K562 (cell line): ENCODE measurements around the gene SLC28A1. TPM values are rescaled to one million over a fixed set of nuclear protein-coding genes. Genes with fewer than 3 reads are reported as not detected.

ENCODE experiments used
- CEBPB ChIP-seq: fragments of 450-650 bp; IDR thresholded peaks from 2 replicates; pipeline ENCODE4 v1.6.1; 2016; ENCODE audit warnings: missing genetic modification characterization, missing compliant biosample characterization
- CREB1 ChIP-seq, 2 experiments: sonication (generic) in 1 of 2; formaldehyde crosslinking in 1 of 2; IDR thresholded peaks; 2 replicates each; pipeline versions ENCODE4 v1.6.1 to v1.8.0; 2012 to 2022; ENCODE audit warnings: inconsistent platforms in 1 of 2, mild to moderate bottlenecking in 1 of 2, missing genetic modification reagents in 1 of 2, moderate library complexity in 1 of 2
- DACH1 ChIP-seq: fragments of 450-650 bp; IDR thresholded peaks from 2 replicates; pipeline ENCODE4 v1.6.1; 2018; ENCODE audit not compliant: partially characterized antibody
- DPF2 ChIP-seq: fragments of 450-650 bp; IDR thresholded peaks from 2 replicates; pipeline ENCODE4 v1.6.1; 2016
- E2F1 ChIP-seq: sonication (generic); formaldehyde crosslinking; IDR thresholded peaks from 2 replicates; pipeline ENCODE4 v1.8.1; 2023; ENCODE audit warnings: mild to moderate bottlenecking, missing genetic modification reagents, moderate library complexity
- E2F3 ChIP-seq: fragments of 250-450 bp; sonication (Bioruptor Pico); IDR thresholded peaks from 2 replicates; pipeline ENCODE4 v1.4.0; 2020; ENCODE audit warnings: mild to moderate bottlenecking
- HBP1 ChIP-seq: fragments of 450-650 bp; formaldehyde crosslinking; IDR thresholded peaks from 2 replicates; pipeline ENCODE4 v1.4.0; 2022; ENCODE audit warnings: missing genetic modification characterization
- LEF1 ChIP-seq: fragments of 450-650 bp; IDR thresholded peaks from 2 replicates; pipeline ENCODE4 v1.6.1; 2016; ENCODE audit warnings: mild to moderate bottlenecking
- NELFE ChIP-seq: IDR thresholded peaks from 2 replicates; pipeline ENCODE4 v1.6.1; 2011; ENCODE audit warnings: mild to moderate bottlenecking; ENCODE audit not compliant: insufficient read depth, insufficient read length
- PHTF2 ChIP-seq: fragments of 250-450 bp; sonication (Bioruptor Pico); IDR thresholded peaks from 2 replicates; pipeline ENCODE4 v1.5.0; 2021; ENCODE audit warnings: mild to moderate bottlenecking
- POLR2AphosphoS2 ChIP-seq: IDR thresholded peaks from 2 replicates; pipeline ENCODE4 v1.6.1; 2012; ENCODE audit warnings: low read length, improper control_type of control experiment
- SMARCB1 ChIP-seq: IDR thresholded peaks from 2 replicates; pipeline ENCODE4 v1.6.1; 2011; ENCODE audit warnings: improper control_type of control experiment, low read depth; ENCODE audit not compliant: insufficient read length
- TAF15 ChIP-seq: fragments of 200-400 bp; formaldehyde crosslinking; IDR thresholded peaks from 2 replicates; pipeline ENCODE4 v1.6.1; 2017; ENCODE audit warnings: mild to moderate bottlenecking, low read depth, low read length, moderate library complexity
- XRCC5 ChIP-seq: fragments of 200-400 bp; formaldehyde crosslinking; IDR thresholded peaks from 2 replicates; pipeline ENCODE4 v1.6.1; 2017; ENCODE audit warnings: low read depth, mild to moderate bottlenecking, low read length
- ZBTB1 ChIP-seq: sonication (generic); formaldehyde crosslinking; IDR thresholded peaks from 2 replicates; pipeline ENCODE4 v1.8.1; 2023; ENCODE audit warnings: missing genetic modification reagents, low read depth, mild to moderate bottlenecking, borderline replicate concordance
- ZBTB49 ChIP-seq: sonication (generic); formaldehyde crosslinking; IDR thresholded peaks from 2 replicates; pipeline ENCODE4 v1.8.0; 2022; ENCODE audit warnings: missing genetic modification reagents, mild to moderate bottlenecking, borderline replicate concordance
- ZBTB9 ChIP-seq: fragments of 450-650 bp; formaldehyde crosslinking; IDR thresholded peaks from 2 replicates; pipeline ENCODE4 v1.4.0; 2020; ENCODE audit warnings: mild to moderate bottlenecking, moderate library complexity
- ZKSCAN8 ChIP-seq: fragments of 200-800 bp; sonication (Bioruptor generic); IDR thresholded peaks from 2 replicates; pipeline ENCODE4 v1.6.1; 2016; ENCODE audit warnings: missing genetic modification characterization, missing compliant biosample characterization
- ZNF263 ChIP-seq: sonication (generic); formaldehyde crosslinking; IDR thresholded peaks from 2 replicates; pipeline ENCODE4 v1.8.0; 2022; ENCODE audit warnings: mild to moderate bottlenecking, missing genetic modification reagents, borderline replicate concordance
- ZNF639 ChIP-seq, 2 experiments: fragments of 200-800 bp in 1 of 2; sonication (Bioruptor generic) in 1 of 2; sonication (generic) in 1 of 2; formaldehyde crosslinking in 1 of 2; IDR thresholded peaks in 1 of 2; conservative IDR thresholded peaks in 1 of 2; 2 replicates each; pipeline versions ENCODE4 v1.5.0 to v1.6.1; 2016 to 2020; ENCODE audit warnings: missing compliant biosample characterization in 1 of 2, missing genetic modification characterization in 1 of 2, missing genetic modification reagents in 1 of 2
- ZSCAN29 ChIP-seq: fragments of 450-650 bp; IDR thresholded peaks from 2 replicates; pipeline ENCODE4 v1.6.1; 2017
- polyA plus RNA-seq, 8 experiments: library from polyadenylated mRNA; depleted of rRNA in 4 of 8; stranded (reverse) in 5 of 8; unstranded in 3 of 8; fragments of >200 nt; fragmentation: Nextera tagmentation in 2 of 8; fragmentation: Illumina TruSeq in 1 of 8; extraction: Ambion mirVana in 2 of 8; extraction: Trizol in 1 of 8; gene quantifications; 2 replicates each; pipeline versions ENCODE4 v1.2.1 to v1.2.3, GENCODE V29; 2011 to 2014; ENCODE audit warnings: inconsistent platforms in 1 of 8, missing spikeins in 1 of 8
- total RNA-seq, 7 experiments: library from RNA; depleted of rRNA in 6 of 7; stranded (reverse); fragments of >200 nt in 6 of 7; fragmentation: Illumina TruSeq in 2 of 7; extraction: Trizol in 2 of 7; gene quantifications; 2 replicates each; pipeline versions ENCODE4 v1.2.1 to v1.2.3, GENCODE V29; 2011 to 2021; ENCODE audit warnings: low replicate concordance in 1 of 7

The SLC28A1 gene
- total and polyA plus RNA-seq, 9 of the 15 experiments (the other 6 are each of a cell fraction or from before 2014, with no cell fraction given), result 0.04 TPM; not detected in 8

GRCh38 chr15:84950570-84951111, 66.2 kb downstream of the SLC28A1 start (continued):
- TF ChIP-seq ZBTB49 (CRISPR knock-in tag) (no peak), ZSCAN29 (no peak), DACH1 (no peak), CREB1 (IDR thresholded peaks at IDR 0.05) (0 out of 2 replicates have a peak, but pooled peaks have one; percentile 9), CREB1 (CRISPR knock-in tag; IDR thresholded peaks at IDR 0.05) (0 out of 2 replicates have a peak, but pooled peaks have one; percentile 16), XRCC5 (no peak), ZNF639 (CRISPR knock-in tag; conservative IDR thresholded peaks at IDR 0.05 in 1 of 2, IDR thresholded peaks at IDR 0.05 in 1 of 2) (peak in 1 of 2 experiments; percentile 72; a peak in 1 of 4 replicates), POLR2AphosphoS2 (no peak), LEF1 (peak; percentile 85), E2F1 (CRISPR knock-in tag) (no peak), ZBTB9 (CRISPR knock-in tag) (0 out of 2 replicates have a peak, but pooled peaks have one; percentile 50), TAF15 (no peak), DPF2 (peak; percentile 97), ZNF263 (CRISPR knock-in tag) (no peak), PHTF2 (CRISPR knock-in tag) (no peak), CEBPB (tag) (peak; percentile 44; the same call in 1 of the 2 replicates), ZBTB1 (no peak), E2F3 (CRISPR knock-in tag) (no peak), SMARCB1 (peak; percentile 32), NELFE (no peak), ZKSCAN8 (CRISPR knock-in tag) (0 out of 2 replicates have a peak, but pooled peaks have one; percentile 53), HBP1 (no peak)
